HG02588 (cell line): Measurements from ENCODE around the gene PMVK.
A peak's percentile ranks its signal among the peaks of the same experiment; 100 is the strongest.
"Not testable (repeated sequence)": the region's sequence is repeated elsewhere in the genome, so short reads cannot be mapped to it uniquely, and the experiment has no call there.

Source experiments
- ATAC-seq: cut with Tn5 transposase; IDR thresholded peaks from one replicate; pipeline ENCODE4 v1.9.1; 2021; ENCODE audit warnings: mild to moderate bottlenecking, moderate library complexity; ENCODE audit not compliant: unreplicated experiment

The PMVK gene

GRCh38 chr1:154936555-154937084 is at the start of gene PMVK:
Gene PMVK, minus strand, starts transcription at chr1:154936719. Its CDS starts 34 bp downstream, at chr1:154936685.
- ATAC-seq = peak; percentile 69

- no peak for ATAC-seq
Observed at GRCh38 chr1:154983776-154984466, 47.4 kb upstream of the PMVK start.

GRCh38 chr1:154982897-154983648 is 46.6 kb upstream of the PMVK start, which contains the start of gene FLAD1:
Gene FLAD1, plus strand, starts transcription at chr1:154983344. Its CDS starts 351 bp downstream, at chr1:154983695.
- peak; percentile 99 for ATAC-seq

GRCh38 chr1:154982341-154982740 is 45.8 kb upstream of the PMVK start:
- ATAC-seq = no peak

- ATAC-seq = no peak
Observed at GRCh38 chr1:154978360-154978759, 41.8 kb upstream of the PMVK start.

- ATAC-seq = not testable (repeated sequence)
Observed at GRCh38 chr1:154977762-154978161, 41.2 kb upstream of the PMVK start.

- ATAC-seq = no peak
Observed at GRCh38 chr1:154975409-154976059, 39.0 kb upstream of the PMVK start.

GRCh38 chr1:154974808-154975408 is 38.4 kb upstream of the PMVK start:
- peak; percentile 44 for ATAC-seq

GRCh38 chr1:154974102-154974807 is 37.7 kb upstream of the PMVK start, which contains the start of gene CKS1B:
Gene CKS1B, plus strand, starts transcription at chr1:154974681. Its CDS starts 65 bp downstream, at chr1:154974746.
- ATAC-seq = peak; percentile 72

- no peak for ATAC-seq
Observed at GRCh38 chr1:154973344-154974101, 37.0 kb upstream of the PMVK start.

- ATAC-seq = no peak
Observed at GRCh38 chr1:154972517-154973343, 36.2 kb upstream of the PMVK start.

- ATAC-seq = no peak
Observed at GRCh38 chr1:154972213-154972516, 35.6 kb upstream of the PMVK start.

- ATAC-seq = no peak
Observed at GRCh38 chr1:154971341-154971998, 35.0 kb upstream of the PMVK start.

- no peak for ATAC-seq
Observed at GRCh38 chr1:154970631-154971340, 34.3 kb upstream of the PMVK start, which contains the start of gene SHC1. Gene SHC1, minus strand, starts transcription at chr1:154970747. Its CDS starts 221 bp downstream, at chr1:154970526.

GRCh38 chr1:154969860-154970452 is 33.4 kb upstream of the PMVK start:
- no peak for ATAC-seq

GRCh38 chr1:154969246-154969645 is 32.7 kb upstream of the PMVK start:
- no peak for ATAC-seq

GRCh38 chr1:154968731-154969130 is 32.2 kb upstream of the PMVK start:
- ATAC-seq = no peak
